NCI-H748 (cell line): ENCODE measurements around the gene DDAH2.
A peak's percentile ranks its signal among the peaks of the same experiment; 100 is the strongest.

Experiments used
- DNase-seq: peaks from one replicate; lab custom pipeline; 2025; ENCODE audit not compliant: unreplicated experiment; lab: John Stamatoyannopoulos, UW

The DDAH2 gene, protein sequence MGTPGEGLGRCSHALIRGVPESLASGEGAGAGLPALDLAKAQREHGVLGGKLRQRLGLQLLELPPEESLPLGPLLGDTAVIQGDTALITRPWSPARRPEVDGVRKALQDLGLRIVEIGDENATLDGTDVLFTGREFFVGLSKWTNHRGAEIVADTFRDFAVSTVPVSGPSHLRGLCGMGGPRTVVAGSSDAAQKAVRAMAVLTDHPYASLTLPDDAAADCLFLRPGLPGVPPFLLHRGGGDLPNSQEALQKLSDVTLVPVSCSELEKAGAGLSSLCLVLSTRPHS

GRCh38 chr6:31728767-31729514 lies at the start of gene DDAH2:
TSS of gene DDAH2 (minus strand) at chr6:31729299. CDS start at chr6:31729161, 138 bp downstream.
- no peak for DNase-seq

DNA sequence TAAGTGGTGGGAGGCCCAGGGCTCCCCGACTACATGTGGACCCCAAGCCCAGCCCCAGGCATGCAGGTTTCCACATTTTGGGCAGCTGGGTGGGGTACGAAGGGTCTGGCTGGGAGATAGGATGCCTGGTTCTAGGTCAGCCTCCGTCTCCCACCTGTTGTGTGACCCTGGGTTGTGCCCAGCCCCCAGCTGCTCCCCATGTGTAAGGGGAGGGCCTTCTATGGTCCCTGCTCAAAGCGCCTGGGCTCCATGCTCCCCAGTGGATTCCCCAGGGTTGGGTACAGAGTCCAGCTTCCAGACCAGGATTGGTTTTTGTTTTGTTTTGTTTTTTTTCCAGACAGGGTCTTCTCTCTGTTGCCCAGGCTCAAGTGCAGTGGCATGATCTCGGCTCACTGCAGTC lies 49.1 kb upstream of the DDAH2 start:
- no peak for DNase-seq

DNA sequence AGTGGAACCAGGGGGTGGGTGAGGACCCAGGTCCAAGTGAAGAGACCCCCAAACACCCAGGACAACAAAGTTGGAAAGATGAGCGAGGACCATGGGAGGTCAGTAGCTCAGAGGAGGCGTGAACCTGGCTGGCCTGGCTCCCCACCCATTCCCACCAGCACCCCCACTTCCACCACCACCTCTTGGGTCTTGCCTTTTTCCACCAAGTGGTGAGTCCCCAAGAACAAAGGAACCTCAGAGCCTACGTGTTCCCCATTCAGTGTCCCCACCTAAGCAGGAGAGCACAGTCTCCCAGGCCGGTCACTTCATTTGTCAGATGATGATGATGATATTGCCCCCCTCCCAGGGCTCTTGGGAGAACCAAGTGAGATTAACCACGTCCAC lies 48.6 kb upstream of the DDAH2 start:
- no peak for DNase-seq

DNA sequence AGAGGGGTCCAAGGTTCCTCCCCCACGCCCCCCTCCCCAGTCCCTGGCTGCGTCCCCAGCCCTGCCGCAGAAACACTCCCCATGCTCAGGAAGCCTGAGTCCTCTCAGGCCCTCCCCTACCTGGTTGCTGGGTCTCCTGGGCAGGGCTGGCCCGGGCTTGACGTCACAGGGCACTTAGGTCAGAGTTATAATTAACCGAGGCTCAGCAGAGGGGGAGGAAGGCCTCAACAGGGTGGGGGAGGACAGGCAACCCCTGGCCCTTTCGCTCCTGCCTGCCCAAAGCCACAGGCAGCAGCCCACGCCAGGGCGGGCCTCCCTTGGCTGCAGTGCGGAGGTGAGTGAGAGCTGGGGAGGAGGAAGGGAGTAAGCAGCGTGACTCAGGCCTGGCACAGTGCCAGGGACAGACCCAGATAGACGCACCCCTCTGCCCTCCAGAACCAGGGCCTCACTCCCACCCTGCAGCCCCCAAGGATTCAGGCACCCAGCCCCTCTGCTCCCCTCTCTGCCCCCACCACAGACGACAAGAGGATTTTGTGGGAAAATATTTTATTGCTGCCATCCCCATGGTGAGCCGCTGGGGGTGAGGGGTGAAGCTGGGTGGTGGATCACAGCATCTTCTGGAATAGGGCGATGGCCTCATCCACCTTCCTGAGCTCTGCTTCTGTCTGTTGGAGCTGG lies 48.0 kb upstream of the DDAH2 start, which contains the start of gene VWA7:
Gene VWA7, minus strand, starts transcription at position 340 of the 678 bp plus-strand sequence. CDS start 549 bp downstream, outside the sequence.
- peak; percentile 88 for DNase-seq

- peak; percentile 88 for DNase-seq
These were observed 47.4 kb upstream of the DDAH2 start for GRCh38 chr6:31776485-31776988.

DNA sequence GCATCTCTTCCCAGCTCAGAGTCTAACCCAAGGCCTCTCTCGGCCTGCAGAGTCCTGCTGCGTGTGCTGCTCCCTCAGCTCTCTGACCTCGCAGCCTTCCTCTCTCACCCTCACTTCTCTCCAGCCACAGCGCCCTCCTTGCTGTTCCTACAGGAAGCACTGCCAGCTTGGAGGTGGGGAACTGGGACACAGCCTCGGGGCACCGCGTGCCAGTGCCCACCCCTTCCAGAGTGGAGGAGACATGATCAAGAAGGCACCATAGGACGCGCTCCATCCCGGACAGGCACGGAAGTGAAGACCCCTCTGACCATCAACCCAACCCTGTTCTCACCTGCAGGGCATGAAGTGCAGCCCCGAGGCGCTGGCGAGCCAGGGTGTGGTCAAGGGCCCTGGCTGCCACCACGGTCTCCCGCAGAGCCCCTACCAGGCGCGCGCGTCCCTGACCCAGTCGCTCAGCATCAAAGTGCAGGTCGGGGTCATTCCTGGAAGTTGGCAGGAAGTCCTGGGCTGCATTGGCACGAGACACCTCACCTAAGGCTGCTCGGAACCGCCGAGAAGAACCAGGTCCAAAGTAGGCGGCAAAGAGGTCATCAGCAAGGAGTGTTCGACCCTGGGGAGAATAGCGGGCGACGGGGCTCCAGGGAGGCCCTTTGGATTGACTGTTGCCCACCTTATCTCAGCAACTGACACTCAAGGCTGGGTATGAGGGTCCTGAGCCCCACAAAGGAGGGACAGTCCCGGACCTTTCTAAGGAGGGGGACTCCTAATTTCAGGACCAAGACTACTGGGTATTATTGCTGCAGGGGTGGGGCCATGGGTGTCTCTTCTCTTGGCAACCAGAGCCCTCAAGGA lies 46.8 kb upstream of the DDAH2 start:
- no peak for DNase-seq

DNA sequence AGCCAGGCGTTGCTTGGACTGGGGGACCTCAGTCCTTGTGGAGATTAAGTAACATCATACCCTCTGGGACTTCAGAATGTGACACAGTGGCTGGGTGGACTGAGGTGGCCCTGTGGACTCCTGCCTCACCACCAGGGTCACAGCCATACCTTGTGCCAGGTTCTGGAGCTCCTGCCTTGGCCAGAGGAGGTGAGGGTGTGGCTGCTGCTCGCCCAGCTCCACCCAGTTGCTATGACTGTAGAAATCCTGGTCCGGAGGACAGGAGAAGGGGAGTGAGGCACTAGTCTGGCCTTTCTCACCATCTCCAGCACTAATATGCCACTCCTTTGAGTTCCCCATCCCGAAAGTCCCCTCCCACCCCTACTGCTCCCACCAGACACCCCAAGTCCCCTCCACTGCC lies 46.1 kb upstream of the DDAH2 start:
- no peak for DNase-seq

- DNase-seq, result no peak
These were observed 42.9 kb upstream of the DDAH2 start for GRCh38 chr6:31771992-31772358.

GRCh38 chr6:31770860-31771259 lies 41.8 kb upstream of the DDAH2 start:
- DNase-seq, result no peak

DNA sequence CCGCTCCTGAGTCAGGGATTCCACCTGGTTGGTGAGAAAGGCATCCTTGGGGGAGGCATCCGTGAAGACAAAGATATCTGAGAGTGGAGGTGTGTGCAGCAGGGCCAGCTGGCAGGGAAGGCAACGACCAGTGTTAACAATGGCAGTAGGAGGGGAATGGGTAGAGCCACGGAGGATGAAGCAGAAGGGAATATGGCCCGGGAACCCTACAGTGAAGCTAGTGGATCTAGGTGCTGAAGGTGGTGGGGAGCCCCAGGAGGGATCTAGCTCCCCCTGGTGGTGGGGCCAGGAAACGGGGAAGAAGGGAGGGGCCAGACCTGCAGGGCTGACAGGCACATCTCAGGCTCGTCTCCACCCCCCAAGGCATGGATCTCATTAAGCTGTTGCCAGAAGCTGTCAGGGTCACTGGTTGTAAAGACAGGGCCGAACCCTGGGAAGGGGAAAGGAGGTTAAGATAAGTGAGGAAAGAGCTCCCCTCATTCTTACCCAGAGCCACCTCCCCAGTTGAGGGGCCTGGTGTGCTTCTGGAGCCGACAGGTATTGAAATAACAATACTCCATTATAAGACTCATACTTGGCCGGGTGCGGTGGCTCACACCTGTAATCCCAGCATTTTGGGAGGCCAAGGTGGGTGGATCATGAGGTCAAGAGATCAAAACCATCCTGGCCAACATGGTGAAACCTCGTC lies 40.7 kb upstream of the DDAH2 start:
- DNase-seq, result peak; percentile 80

DNA sequence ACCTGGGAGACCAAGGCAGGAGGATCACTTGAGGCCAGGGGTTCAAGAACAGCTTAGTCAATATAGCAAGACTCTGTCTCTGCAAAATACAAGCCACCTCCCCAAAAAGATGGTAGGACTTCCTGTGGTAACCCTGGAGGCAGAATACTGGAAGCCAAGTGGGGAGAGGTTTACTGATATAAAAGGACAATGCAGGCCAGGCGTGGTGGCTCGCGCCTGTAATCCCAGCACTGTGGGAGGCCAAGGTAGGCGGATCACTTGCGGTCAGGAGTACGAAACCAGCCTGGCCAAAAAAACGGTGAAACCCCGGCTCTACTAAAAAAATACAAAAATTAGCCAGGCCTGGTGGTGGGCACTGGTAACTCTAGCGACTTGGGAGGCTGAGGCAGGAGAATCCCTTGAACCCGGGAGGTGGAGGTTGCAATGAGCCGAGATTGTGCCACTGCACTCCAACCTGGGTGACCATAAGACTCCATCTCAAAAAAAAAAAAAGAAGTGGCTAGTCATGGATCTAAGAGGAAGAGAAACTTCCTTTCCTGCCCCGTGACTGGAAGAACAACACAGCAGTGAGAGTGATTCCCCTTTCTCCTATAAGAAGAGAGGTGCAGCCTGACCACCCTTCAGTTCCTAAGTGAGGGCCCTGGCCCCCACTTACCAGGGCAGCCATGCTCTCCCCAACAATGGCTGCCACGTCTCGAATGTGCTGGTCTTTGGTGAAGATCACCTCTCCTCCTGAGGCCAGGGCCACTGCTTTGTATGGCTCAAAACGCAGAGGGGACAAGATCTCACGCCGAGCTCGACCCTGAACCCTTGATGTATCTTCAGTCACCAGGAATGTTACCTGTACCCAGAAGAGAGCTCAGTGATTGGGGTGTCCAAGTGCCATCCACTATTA lies 39.5 kb upstream of the DDAH2 start:
- DNase-seq, result no peak

- DNase-seq, result no peak
These were observed 38.1 kb upstream of the DDAH2 start for GRCh38 chr6:31767096-31767645.

GRCh38 chr6:31765910-31766794 lies 37.1 kb upstream of the DDAH2 start:
- peak; percentile 24 for DNase-seq

DNA sequence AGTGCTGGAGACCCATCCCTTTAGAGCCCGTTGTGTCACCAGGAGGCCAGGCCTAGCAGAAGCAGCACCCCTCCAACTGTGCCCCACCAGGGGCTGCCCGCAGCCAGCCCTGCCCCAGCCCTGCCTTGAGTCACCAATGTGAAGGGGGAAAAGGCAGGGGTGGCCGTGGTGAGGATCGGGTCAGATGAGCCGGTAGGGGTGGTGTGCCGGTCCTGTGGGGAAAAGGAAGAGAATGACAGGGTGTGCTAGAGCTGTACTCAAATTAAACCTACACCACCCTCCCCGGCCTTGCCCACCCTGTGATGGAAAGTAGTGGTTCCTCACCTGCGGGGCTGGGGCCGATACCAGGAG lies 36.4 kb upstream of the DDAH2 start:
- no peak for DNase-seq

GRCh38 chr6:31764198-31764597 lies 35.1 kb upstream of the DDAH2 start:
- DNase-seq, result no peak

- peak; percentile 45 for DNase-seq
These were observed 34.5 kb upstream of the DDAH2 start for GRCh38 chr6:31763619-31763940.

- no peak for DNase-seq
These were observed 33.9 kb upstream of the DDAH2 start for GRCh38 chr6:31762878-31763618.

- no peak for DNase-seq
These were observed 33.3 kb upstream of the DDAH2 start, which contains the start of gene SAPCD1 for GRCh38 chr6:31762356-31762755. TSS of gene SAPCD1 (plus strand) at chr6:31762656. CDS start at chr6:31763055, 399 bp downstream.
